Esophagus muscularis mucosa (tissue), 4 donors: ENCODE data around the gene SDHB. TPM values are rescaled to one million over a fixed set of nuclear protein-coding genes. Genes with fewer than 3 reads are reported as not detected.
A peak's percentile ranks its signal among the peaks of the same experiment; 100 is the strongest.

ENCODE experiments used
- DNase-seq: peaks from one replicate; pipeline ENCODE4 v3.0.0-alpha.2; 2017; ENCODE audit errors: extremely low spot score
- H3K27ac ChIP-seq, 4 donors: fragments of 200-600 bp; sonication (generic); replicated peaks in 1 of 4; 1 replicate in 3 of 4; 2 replicates in 1 of 4; pipeline ENCODE4 v1.5.1; 2016 to 2019; ENCODE audit warnings: mild to moderate bottlenecking in 1 of 4
- H3K27me3 ChIP-seq, 4 donors: fragments of 200-600 bp; sonication (generic); one replicate each; pipeline versions ENCODE4 v1.5.1 to v1.6.0; 2016 to 2019
- H3K36me3 ChIP-seq, 4 donors: fragments of 200-600 bp; sonication (generic); one replicate each; pipeline ENCODE4 v1.5.1; 2016 to 2019
- H3K4me1 ChIP-seq, 4 donors: fragments of 200-600 bp; sonication (generic); one replicate each; pipeline ENCODE4 v1.5.1; 2016 to 2019
- H3K4me3 ChIP-seq, 4 donors: fragments of 200-600 bp; sonication (generic); 1 replicate in 2 of 4; 2 replicates in 2 of 4; pipeline ENCODE4 v1.5.1; 2016 to 2019; ENCODE audit warnings: mild to moderate bottlenecking in 4 of 4, moderate library complexity in 1 of 4
- H3K9me3 ChIP-seq, 4 donors: fragments of 200-600 bp; sonication (generic); 1 replicate in 3 of 4; 2 replicates in 1 of 4; pipeline ENCODE4 v1.5.1; 2016 to 2019
- EP300 ChIP-seq: sonication (generic); formaldehyde crosslinking; IDR thresholded peaks from one replicate; pipeline ENCODE4 v1.6.1; 2017; ENCODE audit warnings: antibody characterized with exemption
- POLR2A ChIP-seq: fragments of 450-650 bp; IDR thresholded peaks from one replicate; pipeline ENCODE4 v1.6.1; 2017; ENCODE audit warnings: antibody characterized with exemption, moderate library complexity, mild to moderate bottlenecking, low read depth
- POLR2AphosphoS5 ChIP-seq, 2 donors: sonication (generic); formaldehyde crosslinking; IDR thresholded peaks; one replicate each; pipeline ENCODE4 v1.6.1; 2017; ENCODE audit warnings: antibody characterized with exemption in 2 of 2
- WGBS: methylation state at CpG from one replicate; pipeline ENCODE4 v1.1.5; 2018; 5-methylcytosine and 5-hydroxymethylcytosine counted together
- intact Hi-C: fragments of 100-400 bp; cut with DNase I; formaldehyde crosslinking; loops from one replicate; pipeline ENCODE4 v1.15.1; 2023
- total RNA-seq, 4 donors: library from RNA; depleted of rRNA; stranded (reverse); fragments of >200 nt; gene quantifications; one replicate each; pipeline versions ENCODE4 v1.1.0 to v1.2.1, GENCODE V29; 2016
- TF ChIP-seq, protein P1 (sequence below), 3 experiments: fragments of 200-600 bp in 2 of 3; fragments of 450-650 bp in 1 of 3; sonication (generic) in 2 of 3; IDR thresholded peaks; one replicate each; pipeline ENCODE4 v1.5.1; 2017 to 2019; ENCODE audit warnings: antibody characterized with exemption in 3 of 3, mild to moderate bottlenecking in 2 of 3, moderate library complexity in 1 of 3

Gene SDHB
- total RNA-seq: 100 to 1,000 TPM in 3 of 4 donors, 10 to 100 TPM in 1; 95.4 to 129 (median 120) TPM

DNA sequence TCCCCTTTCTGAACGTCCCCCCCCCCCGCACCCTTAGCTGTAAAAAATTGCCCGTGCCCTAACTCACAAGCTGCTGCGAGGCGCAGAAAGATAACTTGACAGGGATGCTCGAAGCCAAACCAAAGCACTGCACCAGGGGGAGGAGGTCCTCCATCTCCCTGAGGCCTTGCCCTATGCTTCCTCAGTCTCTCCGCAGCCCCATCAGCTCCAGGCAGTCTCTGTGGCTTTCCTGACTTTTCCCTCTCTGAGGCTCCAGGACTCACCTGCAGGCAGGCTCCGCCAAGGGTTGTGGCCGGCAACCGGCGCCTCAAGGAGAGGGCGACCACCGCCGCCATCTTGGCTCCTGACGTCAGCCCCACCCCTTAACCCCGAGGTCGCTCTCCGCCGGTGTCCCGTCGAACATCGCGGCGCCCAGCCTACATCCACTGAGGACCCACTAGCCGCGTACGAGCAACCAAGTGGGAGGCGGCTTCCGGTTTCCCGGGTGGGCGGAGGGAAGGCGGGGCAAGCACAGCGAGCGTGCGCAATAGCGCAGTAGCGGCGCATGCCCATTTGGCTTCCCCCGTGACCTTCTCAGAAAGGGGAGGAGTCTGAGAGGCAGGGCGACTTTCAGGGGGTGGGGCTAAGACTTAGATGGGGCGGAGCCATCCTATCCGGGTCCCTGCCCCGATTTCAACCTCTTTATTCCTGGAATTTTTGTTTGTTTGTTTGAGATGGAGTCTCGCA, at the start of gene SDHB:
Gene SDHB (minus strand): TSS at position 348 of the 726 bp plus-strand sequence. CDS start 13 bp downstream, at position 335.
- 2% methylated on average over 15 of the region's 44 CpGs for WGBS
- TF ChIP-seq, protein P1, sequence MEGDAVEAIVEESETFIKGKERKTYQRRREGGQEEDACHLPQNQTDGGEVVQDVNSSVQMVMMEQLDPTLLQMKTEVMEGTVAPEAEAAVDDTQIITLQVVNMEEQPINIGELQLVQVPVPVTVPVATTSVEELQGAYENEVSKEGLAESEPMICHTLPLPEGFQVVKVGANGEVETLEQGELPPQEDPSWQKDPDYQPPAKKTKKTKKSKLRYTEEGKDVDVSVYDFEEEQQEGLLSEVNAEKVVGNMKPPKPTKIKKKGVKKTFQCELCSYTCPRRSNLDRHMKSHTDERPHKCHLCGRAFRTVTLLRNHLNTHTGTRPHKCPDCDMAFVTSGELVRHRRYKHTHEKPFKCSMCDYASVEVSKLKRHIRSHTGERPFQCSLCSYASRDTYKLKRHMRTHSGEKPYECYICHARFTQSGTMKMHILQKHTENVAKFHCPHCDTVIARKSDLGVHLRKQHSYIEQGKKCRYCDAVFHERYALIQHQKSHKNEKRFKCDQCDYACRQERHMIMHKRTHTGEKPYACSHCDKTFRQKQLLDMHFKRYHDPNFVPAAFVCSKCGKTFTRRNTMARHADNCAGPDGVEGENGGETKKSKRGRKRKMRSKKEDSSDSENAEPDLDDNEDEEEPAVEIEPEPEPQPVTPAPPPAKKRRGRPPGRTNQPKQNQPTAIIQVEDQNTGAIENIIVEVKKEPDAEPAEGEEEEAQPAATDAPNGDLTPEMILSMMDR (IDR thresholded peaks at IDR 0.05): peak in 1 of 3 experiments; percentile 27
- peak; percentile 84 for TF ChIP-seq POLR2A
- TF ChIP-seq EP300: no peak
- TF ChIP-seq POLR2AphosphoS5 (IDR thresholded peaks at IDR 0.05): peak; percentile 98 to 100
- Histone ChIP-seq H3K4me3 (peak within 1 kb of the TSS; percentile 54 to 80 (median 74)), H3K4me1 (peaks cover 16 to 39% (median 31%) of the 10 kb centered on the region in 4 donors), H3K27me3 (no peaks in the 10 kb centered on the region), H3K9me3 (no peaks in the 10 kb centered on the region), H3K27ac (peak within 1 kb of the TSS; percentile 83 to 90 (median 87)), H3K36me3 (peaks cover 8 to 25% (median 20%) of the 10 kb centered on the region in 4 donors)
- intact Hi-C loops: no loop called here
- peak; percentile 99 for DNase-seq

DNA sequence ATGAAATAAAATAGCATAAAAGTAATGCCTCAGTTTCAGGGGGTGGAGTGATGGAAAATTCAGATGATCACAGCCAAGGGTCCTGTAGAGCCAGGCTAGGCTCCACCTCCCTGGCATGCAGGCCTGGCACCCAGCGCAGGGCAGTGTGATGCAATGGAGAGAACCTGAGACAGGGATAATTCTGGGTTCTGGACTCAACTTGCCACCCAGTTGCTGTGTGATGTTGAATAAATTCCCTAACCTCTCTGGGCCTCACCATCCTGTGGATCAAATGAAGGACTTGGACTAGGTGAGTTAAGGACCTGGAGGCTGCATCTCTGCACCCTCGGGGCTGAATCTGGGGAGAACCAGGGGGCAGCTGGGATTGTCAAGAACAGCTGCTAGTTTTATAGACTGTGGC, 48.4 kb upstream of the SDHB start:
- Histone ChIP-seq H3K36me3 (no peaks in the 10 kb centered on the region), H3K4me3 (no peak overlapping the region), H3K9me3 (no peaks in the 10 kb centered on the region), H3K4me1 (peaks cover 0 to 15% (median 7%) of the 10 kb centered on the region in 4 donors), H3K27me3 (peaks cover 0 to 13% (median 0%) of the 10 kb centered on the region in 4 donors), H3K27ac (no peak overlapping the region)
- TF ChIP-seq, protein P1 (IDR thresholded peaks at IDR 0.05): no peak
- no peak for TF ChIP-seq EP300
- intact Hi-C loops: no loop called here
- 60% methylated on average over 2 of the region's 2 CpGs for WGBS
- DNase-seq: no peak

DNA sequence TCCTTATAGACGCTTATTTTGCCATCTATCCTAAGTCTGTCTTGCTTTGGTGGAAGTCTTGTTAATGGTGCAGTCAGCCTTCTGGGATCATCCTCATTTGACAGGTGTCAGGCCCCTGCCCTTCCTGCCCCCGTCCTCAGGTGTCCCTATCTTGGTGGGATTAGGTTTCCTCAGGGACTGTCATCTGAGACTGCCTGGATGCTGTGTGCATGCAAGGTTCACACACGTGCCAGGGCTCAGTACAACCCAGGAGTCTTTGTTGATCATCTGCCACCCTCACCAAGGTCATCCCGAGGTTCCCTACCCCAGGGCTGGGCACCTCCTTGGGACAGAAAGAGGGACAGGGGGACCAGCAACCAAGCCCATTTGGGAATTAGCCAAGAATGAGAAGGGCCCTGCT, 47.4 kb upstream of the SDHB start:
- 70% methylated on average over 4 of the region's 4 CpGs for WGBS
- no peak overlapping the region for H3K4me3 ChIP-seq
- TF ChIP-seq EP300: no peak
- no peak for TF ChIP-seq POLR2AphosphoS5 (IDR thresholded peaks at IDR 0.05)
- TF ChIP-seq POLR2A: no peak
- TF ChIP-seq, protein P1 (IDR thresholded peaks at IDR 0.05): no peak
- no peak overlapping the region for H3K27ac ChIP-seq
- H3K27me3 ChIP-seq: peaks cover 0 to 10% (median 0%) of the 10 kb centered on the region in 4 donors
- no peak for DNase-seq
- intact Hi-C loops: no loop called here
- H3K9me3 ChIP-seq: no peaks in the 10 kb centered on the region
- no peaks in the 10 kb centered on the region for H3K36me3 ChIP-seq
- H3K4me1 ChIP-seq: peaks cover 0 to 15% (median 7%) of the 10 kb centered on the region in 4 donors

DNA sequence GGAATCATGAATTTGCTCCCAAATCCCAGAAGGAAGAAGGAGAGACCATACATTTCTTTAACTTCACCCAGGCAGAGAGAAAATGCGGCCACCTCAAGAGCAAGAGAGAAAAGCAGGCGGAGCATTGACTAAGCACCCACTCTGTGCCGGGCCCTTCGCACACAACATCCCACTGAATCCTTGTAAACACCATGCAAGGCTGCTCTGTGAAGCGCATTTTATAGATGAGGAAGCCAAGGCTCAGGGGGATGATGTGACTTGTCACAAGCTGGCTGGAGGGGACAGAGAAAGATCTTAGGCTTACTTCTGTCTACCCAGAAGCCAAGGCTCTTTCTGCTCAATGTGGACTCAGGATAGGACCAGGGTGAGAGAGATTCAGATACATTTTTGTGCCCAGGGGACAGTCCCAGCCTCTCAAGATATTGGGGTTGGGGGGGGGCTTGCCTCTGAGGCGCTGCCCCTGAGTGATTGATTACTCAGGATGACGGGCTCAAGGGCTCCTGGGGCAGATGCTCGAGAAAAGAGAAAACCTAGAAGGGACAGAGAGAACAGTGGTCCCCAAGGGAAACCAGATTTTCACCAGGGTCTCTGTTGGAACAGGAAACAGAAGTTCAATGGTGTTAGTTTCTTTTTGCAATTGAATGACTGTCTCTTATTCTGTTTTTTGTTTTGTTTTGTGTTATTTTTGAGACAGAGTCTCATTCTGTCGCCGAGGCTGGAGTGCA, 45.9 kb upstream of the SDHB start:
- Histone ChIP-seq H3K9me3 (no peaks in the 10 kb centered on the region), H3K4me3 (no peak overlapping the region), H3K36me3 (no peaks in the 10 kb centered on the region), H3K4me1 (peaks cover 0 to 15% (median 7%) of the 10 kb centered on the region in 4 donors), H3K27ac (no peak overlapping the region), H3K27me3 (peaks cover 0 to 4% (median 0%) of the 10 kb centered on the region in 4 donors)
- TF ChIP-seq POLR2AphosphoS5 (IDR thresholded peaks at IDR 0.05): no peak
- no peak for TF ChIP-seq EP300
- no peak for TF ChIP-seq POLR2A
- TF ChIP-seq, protein P1 (IDR thresholded peaks at IDR 0.05): no peak
- DNase-seq: no peak
- intact Hi-C loops: no loop called here
- 79% methylated on average over 10 of the region's 10 CpGs for WGBS
